Measurements from ENCODE around the gene TLDC2.
A peak's percentile ranks its signal among the peaks of the same experiment; 100 is the strongest.

TLDC2 gene

DNA sequence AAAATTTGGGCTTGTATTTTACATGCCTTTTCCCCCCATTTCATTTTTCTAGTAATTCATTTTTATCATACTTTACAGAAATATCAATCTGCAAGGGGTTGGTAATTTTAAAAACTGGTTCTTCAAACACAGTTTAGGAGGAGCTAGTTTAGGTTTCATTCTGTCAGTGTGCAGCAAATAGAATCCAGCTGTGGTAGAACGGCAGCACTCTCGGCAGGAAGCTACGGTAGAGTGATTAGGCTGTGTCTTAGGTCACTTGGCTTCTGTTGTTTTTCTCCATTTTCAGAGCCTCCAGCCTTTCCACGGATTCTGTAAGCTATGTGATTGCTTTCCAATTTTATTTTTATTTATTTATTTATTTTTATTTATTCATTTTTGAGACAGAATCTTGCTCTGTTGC lies 32.7 kb downstream of the TLDC2 start:
- TF ChIP-seq CTCF (conservative IDR thresholded peaks at IDR 0.05; ENCODE audit: control insufficient read depth, insufficient read depth, low read depth, low read length): no peak
- no peak overlapping the region for H3K4me3 ChIP-seq (ENCODE audit: control insufficient read depth, low read depth, low read length)
- no peak for DNase-seq (ENCODE audit: low read depth)

GRCh38 chr20:36916199-36916598 lies 40.3 kb downstream of the TLDC2 start:
- no peak overlapping the region for H3K4me3 ChIP-seq (ENCODE audit: control insufficient read depth, low read depth, low read length)
- no peak for TF ChIP-seq CTCF (conservative IDR thresholded peaks at IDR 0.05; ENCODE audit: control insufficient read depth, insufficient read depth, low read depth, low read length)
- no peak for DNase-seq (ENCODE audit: low read depth)

- H3K4me3 ChIP-seq (ENCODE audit: control insufficient read depth, low read depth, low read length): no peak overlapping the region
- no peak for TF ChIP-seq CTCF (conservative IDR thresholded peaks at IDR 0.05; ENCODE audit: control insufficient read depth, insufficient read depth, low read depth, low read length)
- no peak for DNase-seq (ENCODE audit: low read depth)
These were observed 41.3 kb downstream of the TLDC2 start for GRCh38 chr20:36917240-36917639.

DNA sequence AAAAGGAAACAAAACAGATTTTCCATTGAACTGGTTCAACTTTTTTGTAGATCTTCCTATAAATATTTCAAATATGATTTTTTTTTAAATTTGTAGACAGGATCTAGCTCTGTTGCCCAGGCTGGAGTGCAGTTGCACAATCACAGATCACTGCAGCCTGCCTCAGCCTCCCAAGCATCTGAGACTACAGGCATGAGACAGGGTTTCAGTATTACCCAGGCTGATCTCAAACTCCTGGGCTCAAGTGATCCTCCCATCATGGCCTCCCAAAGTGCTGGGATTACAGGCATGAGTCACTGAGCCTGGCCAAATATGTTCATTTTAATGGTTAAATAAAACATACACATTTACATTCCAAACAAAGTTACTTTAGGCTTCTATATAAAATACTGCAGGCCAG lies 42.0 kb downstream of the TLDC2 start:
- TF ChIP-seq CTCF (conservative IDR thresholded peaks at IDR 0.05; ENCODE audit: control insufficient read depth, insufficient read depth, low read depth, low read length): no peak
- DNase-seq (ENCODE audit: low read depth): no peak
- H3K4me3 ChIP-seq (ENCODE audit: control insufficient read depth, low read depth, low read length): no peak overlapping the region

- no peak overlapping the region for H3K4me3 ChIP-seq (ENCODE audit: control insufficient read depth, low read depth, low read length)
- TF ChIP-seq CTCF (conservative IDR thresholded peaks at IDR 0.05; ENCODE audit: control insufficient read depth, insufficient read depth, low read depth, low read length): peak; percentile 98
- DNase-seq (ENCODE audit: low read depth): peak; percentile 75
These were observed 43.9 kb downstream of the TLDC2 start for GRCh38 chr20:36919715-36920333.

- TF ChIP-seq CTCF (conservative IDR thresholded peaks at IDR 0.05; ENCODE audit: control insufficient read depth, insufficient read depth, low read depth, low read length): no peak
- DNase-seq (ENCODE audit: low read depth): no peak
- no peak overlapping the region for H3K4me3 ChIP-seq (ENCODE audit: control insufficient read depth, low read depth, low read length)
These were observed 44.4 kb downstream of the TLDC2 start for GRCh38 chr20:36920334-36920730.

Data from fibroblast of mammary gland (primary cell).